Activated CD4-positive, alpha-beta T cell treated with anti-CD3 and anti-CD28 coated beads, Interleukin-2, Interleukin-4, amounts not matched to agents 100 ng/mL and 50 ng/mL, durations not matched to agents 16 hours and 8 hours (primary cell): ENCODE data around the gene RPTOR.

Experiments
- DNase-seq: peaks from one replicate; pipeline ENCODE4 v3.0.0-alpha.2; 2020; ENCODE audit warnings: low spot score

The RPTOR gene

DNA sequence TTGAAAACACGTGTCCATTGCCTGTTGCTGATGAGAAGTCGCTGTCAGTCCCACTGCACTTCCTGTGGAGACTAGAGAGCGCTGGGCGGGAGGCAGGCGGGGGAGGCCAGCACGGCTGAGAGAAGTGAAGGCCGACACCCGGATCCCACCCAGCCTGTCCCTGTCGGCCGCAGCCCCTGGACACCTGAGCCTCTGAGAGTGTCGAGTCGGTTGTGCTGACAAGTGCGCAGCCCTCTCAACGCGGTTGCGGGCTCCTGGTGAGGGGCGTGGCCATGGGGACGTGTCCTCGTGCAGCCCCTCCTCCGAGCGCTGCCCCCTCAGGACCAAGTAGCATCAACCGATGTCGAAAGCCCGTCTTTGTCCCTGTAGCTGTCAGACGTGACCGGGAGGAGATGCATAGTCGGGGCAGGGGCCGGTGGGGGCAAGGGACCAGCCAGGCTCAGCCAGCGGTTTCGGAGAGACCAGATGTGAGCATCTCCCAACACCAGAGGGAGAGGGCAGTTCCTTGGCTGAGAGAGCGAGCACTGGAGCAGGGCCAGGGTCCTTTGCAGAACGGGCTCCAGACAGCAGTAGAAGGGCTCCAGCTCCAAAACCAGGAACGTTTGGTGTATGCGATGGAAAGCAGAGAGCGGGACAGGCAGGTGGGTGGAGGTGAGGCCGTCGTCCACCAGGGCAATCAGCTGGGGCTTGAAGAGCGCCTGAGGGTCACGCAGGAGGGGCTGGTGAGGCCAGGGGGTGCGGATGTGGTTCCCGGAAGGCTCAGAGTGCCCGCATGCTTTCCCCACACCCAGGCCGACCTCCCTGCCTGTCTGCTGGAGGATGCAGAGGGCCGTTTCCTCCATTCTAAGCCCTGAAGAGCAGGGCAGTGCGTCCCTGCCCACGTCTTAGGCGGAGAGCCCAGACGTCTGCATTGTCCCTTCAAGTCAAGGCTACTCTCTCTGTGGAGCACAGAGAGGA lies 403.7 kb downstream of the RPTOR start:
- no peak for DNase-seq

DNA sequence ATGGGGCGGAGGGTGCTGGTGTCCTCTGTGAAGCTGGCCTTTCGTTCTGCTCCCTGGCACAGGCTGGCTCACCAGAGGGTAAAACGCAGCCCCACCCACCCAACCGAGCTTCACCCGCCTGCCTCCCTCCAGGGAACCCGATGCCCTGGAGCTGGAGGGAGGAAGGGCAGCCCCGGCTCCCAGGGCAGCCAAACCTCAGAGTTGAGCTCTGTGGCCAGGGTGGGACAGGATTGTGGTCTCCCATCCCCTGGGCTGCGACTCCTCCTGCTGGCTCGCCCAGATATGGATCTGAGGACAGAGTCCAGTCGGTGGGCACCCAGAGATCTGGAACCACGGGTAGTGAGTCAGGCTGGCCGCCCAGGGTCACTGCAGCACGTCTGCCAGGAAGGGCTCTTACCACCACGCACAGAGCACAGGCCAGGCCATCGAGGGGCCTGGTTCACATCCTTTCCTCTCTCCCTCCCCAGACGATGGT lies 404.4 kb downstream of the RPTOR start:
- no peak for DNase-seq

DNA sequence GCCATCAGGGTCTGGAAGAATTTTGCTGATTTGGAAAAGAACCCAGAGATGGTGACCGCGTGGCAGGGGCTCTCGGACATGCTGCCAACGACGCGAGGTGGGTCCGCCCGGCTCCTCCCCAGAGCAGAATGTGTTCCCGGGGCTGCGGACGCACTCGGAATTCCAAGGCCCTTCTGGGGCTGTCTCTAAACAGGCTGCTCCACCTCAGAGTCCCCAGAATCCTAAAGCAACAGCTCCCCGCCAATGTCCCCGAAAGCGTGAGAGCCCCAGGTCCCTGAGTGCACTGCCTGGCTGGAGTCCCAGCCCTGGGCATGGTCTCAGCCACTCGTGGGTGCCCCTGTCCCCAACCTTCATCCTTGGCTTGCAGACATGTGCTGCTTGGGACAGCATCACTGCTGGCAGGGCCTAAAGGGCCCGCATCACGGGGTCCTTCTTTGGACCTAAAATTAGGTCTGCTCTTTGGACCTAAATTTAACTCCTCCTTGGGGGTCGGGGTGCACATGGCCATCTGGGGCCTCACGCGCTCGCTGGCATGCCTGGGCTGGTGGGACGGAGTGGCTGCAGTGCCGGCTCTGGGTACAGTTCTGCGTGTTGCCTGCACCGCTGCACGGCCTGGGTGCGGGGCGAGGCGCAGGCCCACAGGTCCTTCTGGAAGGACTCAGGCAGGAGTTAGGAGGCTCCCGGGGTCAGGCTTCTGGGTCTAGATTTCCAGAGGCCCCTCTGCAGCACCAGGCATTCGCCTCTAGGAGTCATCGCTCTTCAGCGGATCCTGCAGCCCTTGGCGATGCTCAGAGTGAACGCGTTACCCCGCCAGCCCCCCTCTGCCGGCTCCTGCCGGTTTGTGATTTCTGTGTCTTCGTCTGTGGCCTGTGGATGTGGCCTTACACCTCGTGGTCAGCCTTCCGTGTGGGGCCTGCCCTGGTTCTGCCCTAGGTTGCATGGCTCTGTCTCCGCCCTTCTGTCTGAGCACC lies 405.1 kb downstream of the RPTOR start:
- DNase-seq = no peak

DNA sequence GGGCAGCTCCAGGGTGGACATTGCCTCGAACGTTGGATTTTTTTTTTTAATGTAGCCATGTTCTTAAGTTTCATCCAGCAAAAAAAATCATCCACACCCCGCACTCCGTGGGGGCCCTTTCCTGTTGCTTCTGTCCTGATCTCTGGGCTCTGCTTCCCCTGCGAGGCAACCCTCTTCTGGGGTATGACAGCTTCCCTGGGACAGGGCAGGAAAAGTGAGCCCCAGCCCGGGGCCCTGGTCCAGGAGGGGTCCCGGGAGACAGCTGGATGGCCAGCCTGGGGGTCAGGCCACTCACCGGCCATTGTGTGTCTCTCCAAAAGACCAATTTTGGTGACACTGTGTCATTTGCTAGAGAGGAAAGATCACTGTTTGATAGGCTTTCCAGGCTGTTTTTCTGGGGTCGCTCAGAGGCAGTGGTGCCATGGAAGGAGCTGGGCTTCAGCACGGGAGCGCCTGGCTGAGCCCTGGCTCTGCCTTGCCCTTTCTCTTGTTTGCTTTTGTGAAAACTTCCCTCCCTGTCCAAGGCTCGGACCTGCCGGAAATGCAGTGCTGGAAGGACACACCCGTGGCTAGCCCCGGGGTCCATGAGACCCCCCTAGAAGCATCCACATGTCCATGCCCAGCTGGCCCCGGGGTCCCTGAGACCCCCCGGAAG lies 406.0 kb downstream of the RPTOR start:
- no peak for DNase-seq

DNA sequence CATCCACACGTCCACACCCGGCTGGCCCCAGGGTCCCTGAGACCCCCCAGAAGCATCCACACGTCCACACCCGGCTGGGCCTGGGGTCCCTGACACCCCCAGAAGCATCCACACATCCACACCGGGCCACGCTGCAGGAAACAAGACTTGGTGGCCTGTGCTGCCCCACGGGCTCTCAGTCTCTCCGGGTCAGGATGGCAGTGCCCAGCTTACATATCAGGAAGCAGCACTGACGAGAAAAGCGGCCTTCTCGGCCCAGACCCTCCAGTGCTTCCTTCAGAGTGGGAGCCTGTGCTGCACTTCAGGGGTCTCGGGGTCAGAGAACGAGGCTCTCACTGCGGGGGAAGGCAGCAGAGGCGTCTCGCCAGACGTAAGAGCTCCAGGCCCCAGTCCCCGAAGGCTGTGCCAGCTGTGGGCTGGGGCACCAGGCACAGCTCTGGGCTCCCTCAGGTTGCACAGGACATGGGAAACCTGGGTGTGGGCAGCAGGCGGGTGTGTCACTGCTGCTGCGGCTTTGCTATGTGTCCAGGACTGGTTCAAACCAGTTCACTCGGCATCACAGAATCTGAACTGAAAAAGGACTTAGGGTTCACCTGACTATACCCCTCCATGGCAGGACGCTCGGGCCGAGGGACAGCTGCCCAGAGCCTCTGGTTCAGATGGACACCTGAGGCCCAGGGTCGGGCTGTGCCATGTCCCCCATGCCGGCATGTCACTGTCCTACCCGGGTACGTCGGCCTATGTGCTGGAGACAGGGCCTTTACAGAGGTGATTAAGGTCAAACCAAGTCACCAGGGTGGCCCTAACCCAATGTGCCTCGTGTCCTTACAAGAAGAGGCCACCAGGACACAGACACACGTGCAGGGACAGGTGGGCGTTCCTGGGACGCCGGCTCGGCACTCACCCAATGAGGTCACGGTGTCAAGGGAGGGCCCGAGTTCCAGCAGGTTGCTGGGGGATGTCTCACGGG lies 406.8 kb downstream of the RPTOR start:
- no peak for DNase-seq

DNA sequence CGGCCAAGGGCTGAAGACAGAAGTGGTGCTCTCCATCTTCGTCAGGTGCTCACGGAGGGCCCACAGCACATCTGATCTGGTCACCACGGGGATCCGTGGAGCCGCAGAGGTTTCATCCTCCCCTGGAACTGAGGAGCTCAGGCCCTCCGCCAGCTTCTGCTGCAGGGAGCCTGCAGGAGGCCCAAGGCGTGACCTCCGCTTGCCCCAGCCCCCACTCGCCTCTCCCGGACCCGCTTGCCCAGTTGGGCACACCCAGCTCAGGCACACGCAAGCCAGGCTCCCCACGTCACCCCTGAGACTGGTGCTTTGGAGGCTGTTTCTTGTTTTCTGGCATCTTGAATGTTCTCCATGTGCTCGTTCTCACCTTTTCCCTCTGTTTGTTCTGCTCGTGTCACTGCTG lies 407.7 kb downstream of the RPTOR start:
- DNase-seq = no peak

DNA sequence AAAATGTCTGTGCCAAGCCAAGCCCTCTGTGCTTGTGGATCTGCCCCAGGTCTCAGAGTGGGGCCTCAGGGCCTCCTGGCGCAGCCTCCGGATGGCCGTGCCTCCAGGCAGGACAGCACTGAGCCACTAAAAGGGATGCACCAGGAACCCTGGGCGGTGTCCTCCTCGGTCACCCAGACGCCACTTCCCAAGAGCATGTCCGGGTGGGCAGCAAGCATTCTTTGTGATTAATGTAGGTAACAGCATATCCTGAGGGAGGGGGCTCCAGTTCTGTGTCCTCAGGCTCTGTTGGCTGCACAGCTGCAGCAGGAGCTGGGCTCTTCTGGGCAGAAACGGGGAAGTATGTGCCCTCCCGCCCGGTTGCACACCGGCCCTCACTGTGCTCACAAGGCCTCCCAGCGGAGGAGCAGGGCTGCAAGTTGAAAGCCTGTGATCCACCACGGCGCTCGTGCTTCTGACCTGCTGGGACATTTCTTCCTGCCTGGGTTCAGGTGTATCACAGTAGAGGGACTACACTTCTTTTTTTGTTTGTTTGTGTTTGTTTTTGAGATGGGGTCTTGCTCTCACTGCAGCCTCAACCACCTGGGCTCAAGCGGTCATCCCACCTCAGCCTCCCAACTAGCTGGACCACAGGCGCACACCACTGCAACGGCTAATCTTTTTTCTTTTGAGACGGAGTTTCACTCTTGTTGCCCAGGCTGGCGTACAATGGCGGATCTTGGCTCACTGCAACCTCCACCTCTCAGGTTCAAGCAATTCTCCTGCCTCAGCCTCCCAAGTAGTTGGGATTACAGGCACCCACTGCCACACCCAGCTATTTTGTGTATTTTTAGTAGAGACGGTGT lies 409.1 kb downstream of the RPTOR start:
- DNase-seq = no peak

DNA sequence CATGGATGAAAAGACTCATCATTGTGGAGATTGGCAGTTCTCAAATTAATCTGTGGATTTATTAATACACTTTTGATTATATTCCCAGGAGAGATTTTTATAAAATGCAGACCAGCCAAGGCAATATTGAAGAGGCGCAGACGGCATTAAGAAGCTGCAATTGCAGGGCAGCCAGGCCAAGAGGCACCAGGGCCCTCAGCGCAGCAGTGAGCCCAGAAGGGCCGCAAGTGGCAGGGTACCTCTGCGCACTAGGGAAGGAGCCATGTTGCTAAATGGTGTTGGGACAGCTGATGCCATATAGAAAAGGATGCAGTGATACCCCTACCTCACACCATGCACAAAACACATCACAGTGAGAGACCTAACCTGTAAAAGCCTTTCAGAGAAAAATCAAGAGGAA lies 410.4 kb downstream of the RPTOR start:
- DNase-seq = no peak

DNA sequence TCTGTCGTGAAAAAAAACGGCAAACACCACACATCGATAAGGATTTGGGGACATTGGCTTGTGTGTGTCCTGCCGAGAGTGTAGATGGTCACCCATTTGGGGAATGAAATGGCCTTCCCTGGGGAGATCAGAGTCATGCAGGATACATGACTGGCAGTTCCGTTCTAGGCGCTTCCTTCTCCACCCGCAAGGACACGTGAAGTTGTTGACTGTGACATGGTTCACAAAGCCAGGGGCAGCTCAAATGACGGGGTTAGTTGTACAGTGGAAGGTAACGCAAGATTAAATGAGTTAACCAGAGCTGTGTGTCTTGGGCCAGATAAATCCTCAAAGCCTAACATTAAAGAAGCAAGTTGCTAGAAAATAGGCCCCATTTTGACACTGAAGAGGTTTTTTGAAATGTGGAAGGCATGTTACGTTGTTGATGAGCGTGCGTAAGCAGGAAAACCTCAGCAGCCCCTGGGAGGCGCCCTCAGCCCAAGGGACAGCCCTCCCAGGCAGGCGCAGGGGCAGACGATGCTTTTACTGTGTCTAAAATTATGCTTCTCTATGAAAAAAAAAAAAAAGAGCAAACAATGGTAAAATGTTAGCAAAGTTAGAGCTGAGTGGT lies 411.1 kb downstream of the RPTOR start:
- DNase-seq = no peak

DNA sequence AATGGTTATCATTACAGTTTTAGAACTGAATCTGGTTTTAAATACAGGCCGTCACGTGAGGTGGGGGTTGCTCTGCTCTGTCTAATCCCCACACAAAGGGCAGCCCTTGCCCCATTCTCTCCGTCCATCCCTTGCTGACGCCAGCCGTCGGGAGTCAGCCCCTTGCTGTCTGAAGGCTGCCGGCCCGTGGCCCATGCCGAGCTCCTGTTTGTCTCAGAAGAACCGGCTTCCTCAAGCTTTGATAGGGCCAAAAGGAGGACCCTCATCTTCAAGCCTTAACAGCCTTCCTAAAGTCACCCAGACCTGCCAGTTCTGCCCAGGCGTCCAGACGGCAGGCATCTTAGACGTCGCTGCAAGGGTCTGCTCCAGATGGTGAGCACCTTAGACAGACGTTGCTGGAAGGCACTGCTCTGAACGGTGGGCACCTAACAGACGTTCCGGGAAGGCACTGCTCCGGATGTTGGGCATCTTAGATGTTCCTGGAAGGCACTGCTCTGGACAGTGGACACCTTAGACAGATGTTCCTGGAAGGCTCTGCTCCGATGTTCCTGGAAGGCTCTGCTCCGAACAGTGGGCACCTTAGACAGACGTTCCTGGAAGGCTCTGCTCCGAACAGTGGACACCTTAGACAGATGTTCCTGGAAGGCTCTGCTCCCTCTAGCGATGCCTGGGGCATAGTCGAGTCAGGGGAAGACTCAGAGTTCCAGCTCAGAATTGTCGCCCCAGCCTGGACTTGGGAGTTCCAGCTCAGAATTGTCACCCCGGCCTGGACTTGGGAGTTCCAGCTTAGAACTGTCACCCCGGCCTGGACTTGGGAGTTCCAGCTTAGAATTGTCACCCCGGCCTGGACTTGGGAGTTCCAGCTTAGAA lies 411.9 kb downstream of the RPTOR start:
- DNase-seq = no peak

DNA sequence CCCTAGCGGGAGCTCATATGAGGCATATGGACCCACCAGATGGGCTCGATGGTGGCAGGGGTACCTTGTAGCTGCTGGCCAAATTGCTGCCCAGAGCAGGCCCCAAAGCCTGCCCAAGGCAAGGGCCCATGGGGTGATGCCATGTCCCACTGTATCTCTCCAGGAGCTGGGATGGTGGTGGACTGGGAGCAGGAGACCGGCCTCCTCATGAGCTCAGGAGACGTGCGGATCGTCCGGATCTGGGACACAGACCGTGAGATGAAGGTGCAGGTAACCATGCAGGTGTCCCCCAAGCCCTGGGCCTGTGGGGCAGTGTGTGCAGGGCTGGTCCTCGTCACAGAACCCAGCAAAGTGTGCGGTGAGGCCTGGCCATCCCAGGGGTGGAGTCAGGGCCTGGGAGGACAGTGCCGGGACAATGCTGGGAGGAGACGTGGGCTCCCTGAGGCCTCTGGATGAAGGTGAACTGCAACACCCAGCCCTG lies 412.9 kb downstream of the RPTOR start:
- no peak for DNase-seq

DNA sequence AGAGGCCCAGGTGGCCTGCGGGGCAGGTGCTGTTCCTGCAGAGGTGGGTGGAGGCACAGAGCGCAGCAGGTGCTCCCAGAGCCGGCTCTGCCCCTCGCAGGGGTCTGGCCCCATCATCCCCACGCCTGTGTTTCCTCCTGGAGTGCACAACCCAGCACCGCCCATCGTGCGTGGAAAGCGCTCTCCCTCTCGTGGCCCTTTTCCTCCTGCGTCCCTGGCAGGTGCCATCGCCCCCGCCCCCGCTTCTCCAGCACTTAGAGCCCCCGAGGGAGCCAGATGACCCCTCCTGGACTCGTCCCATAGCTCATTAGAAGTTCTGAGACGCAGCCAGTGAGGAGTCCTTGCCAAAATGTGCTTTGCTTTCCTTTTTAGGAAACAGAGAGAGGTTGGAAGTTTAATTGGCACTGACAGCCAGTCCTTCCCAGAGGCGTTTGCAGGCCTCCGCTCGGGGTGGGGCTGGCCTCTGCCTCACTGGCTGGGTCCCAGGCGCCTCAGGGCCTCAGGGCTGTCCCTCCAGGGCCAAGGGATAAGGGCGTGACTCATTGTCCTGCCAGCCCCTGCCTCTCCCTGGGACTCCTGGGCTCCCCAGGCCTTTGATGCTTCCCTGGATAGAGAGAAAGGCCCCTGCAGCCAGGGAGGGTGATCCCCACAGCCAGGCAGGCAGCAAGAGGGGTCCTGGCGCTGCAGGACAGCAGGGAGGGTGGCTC lies 414.8 kb downstream of the RPTOR start:
- no peak for DNase-seq

DNA sequence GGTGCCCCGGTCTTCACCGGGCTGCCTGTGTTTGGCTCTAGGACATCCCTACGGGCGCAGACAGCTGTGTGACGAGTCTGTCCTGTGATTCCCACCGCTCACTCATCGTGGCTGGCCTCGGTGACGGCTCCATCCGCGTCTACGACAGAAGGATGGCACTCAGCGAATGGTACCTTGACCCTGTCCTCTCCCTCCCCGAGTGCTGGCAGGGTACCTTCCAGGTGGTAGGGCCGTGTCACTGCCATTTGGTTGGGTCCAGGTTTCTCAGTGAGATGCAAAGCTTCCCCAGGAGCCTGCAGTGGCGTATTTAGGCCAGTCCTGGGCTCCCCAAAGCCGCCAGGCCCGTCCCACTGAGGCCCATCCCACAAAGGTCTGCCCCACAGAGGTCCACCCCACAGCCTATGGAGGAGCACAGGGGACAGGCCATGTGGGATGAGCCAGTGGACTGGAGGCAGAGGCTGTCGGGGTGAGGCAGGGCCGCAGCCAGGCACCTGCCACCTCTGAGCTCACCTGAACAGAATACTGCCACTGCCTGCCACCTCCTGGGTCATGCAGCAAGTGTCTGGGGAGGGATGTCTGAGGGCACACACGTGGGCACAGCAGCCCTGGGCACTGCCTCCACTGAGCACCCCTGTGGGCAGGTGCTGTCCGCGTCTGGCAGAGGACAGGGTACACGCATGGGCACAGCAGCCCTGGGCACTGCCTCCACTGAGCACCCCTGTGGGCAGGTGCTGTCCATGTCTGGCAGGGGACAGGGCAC lies 415.6 kb downstream of the RPTOR start:
- no peak for DNase-seq

DNA sequence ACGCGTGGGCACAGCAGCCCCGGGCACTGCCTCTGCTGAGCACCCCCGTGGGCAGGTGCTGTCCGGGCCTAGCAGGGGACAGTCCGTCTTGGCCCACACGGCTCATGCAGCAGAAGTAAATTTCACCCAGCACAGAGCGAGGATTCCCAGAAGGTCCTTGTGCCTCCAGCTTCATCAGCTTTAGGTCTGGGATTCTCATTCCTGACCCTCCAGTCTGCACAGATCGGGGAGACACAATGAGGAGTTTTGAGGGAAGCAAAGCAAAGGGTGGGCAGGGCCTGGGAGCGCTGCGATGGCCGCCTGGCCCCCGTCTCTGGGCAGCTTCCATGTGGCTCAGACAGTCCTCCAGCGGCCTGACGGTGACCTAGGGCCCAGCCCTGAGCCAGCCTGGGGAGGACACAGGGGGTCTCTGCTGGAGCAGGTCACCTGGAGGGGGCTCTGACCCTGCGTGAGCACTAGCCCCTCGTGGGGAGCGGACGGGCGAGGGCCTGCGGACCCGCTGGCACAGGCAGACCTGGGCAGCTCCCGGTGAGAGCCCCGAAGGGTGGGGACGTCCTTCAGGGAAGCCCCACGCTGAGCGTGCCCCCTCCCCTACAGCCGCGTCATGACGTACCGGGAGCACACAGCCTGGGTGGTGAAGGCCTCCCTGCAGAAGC lies 416.3 kb downstream of the RPTOR start:
- no peak for DNase-seq

DNA sequence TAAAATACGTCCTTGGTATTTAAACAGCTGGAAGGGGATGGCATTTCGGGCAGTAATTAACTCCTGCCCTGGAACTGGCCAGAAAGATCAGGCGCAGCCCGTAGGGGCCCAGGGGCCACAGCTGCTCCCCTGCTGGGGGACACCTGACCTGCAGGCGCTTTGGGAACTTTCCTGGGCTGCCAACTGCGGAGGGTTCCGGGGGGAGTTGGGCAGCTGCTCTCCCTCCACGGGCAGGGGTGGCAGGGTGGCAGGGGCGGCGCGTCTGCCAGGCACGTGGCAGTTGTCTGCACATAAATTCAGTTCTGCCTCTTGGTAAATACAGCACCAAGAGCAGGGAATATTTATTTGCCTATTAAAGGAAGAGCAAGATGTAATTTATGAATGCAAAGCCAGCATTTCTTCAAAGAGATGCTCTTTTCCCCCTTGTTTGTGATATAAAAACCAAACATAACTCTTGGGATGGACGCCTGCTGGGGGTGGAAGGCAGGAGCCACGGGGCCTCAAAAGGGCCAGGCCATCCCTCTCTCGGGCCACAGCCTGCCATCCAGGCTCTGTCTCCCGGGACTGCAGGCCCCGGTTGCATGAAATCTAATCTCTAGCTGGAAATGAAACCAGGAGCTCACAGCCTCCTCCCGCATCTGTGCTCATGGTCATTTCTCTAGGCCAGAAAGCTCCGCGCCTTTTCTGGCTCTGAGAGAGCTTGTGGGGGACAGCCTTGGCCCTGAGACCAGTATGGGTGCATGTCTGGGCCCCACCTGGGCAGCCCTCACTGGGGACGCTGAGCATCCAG lies 417.1 kb downstream of the RPTOR start:
- DNase-seq = no peak
